ENCODE results near the gene MPL.

The MPL gene

GRCh38 chr1:43322506-43322905, 15.1 kb upstream of the MPL start:
- DNase-seq (ENCODE audit: low spot score): no peak

- no peak for DNase-seq (ENCODE audit: low spot score)
Measured at GRCh38 chr1:43324810-43325209, 12.8 kb upstream of the MPL start.

- DNase-seq (ENCODE audit: low spot score): no peak
Measured at GRCh38 chr1:43325381-43325780, 12.2 kb upstream of the MPL start.

- no peak for DNase-seq (ENCODE audit: low spot score)
Measured at GRCh38 chr1:43327549-43328292, 9.9 kb upstream of the MPL start.

- no peak for DNase-seq (ENCODE audit: low spot score)
Measured at GRCh38 chr1:43329995-43330751, 7.4 kb upstream of the MPL start.

GRCh38 chr1:43331688-43332087, 5.9 kb upstream of the MPL start:
- DNase-seq (ENCODE audit: low spot score): no peak

GRCh38 chr1:43334453-43335205, 3.0 kb upstream of the MPL start:
- no peak for DNase-seq (ENCODE audit: low spot score)

- DNase-seq (ENCODE audit: low spot score): no peak
Measured at GRCh38 chr1:43338001-43338400, 383 bp downstream of the MPL start.

- DNase-seq (ENCODE audit: low spot score): no peak
Measured at GRCh38 chr1:43339584-43340232, 2.1 kb downstream of the MPL start.

GRCh38 chr1:43340559-43340958, 2.9 kb downstream of the MPL start:
- no peak for DNase-seq (ENCODE audit: low spot score)

GRCh38 chr1:43344267-43344850, 6.7 kb downstream of the MPL start:
- DNase-seq (ENCODE audit: low spot score): no peak

GRCh38 chr1:43345120-43345519, 7.5 kb downstream of the MPL start:
- DNase-seq (ENCODE audit: low spot score): no peak

GRCh38 chr1:43346636-43347035, 9.0 kb downstream of the MPL start:
- no peak for DNase-seq (ENCODE audit: low spot score)

- no peak for DNase-seq (ENCODE audit: low spot score)
Measured at GRCh38 chr1:43348343-43348808, 10.8 kb downstream of the MPL start.

GRCh38 chr1:43348809-43349593, 11.4 kb downstream of the MPL start:
- peak; percentile 77 for DNase-seq (ENCODE audit: low spot score)

GRCh38 chr1:43349594-43350306, 12.1 kb downstream of the MPL start:
- DNase-seq (ENCODE audit: low spot score): no peak

GRCh38 chr1:43350976-43351375, 13.4 kb downstream of the MPL start:
- no peak for DNase-seq (ENCODE audit: low spot score)

- DNase-seq (ENCODE audit: low spot score): no peak
Measured at GRCh38 chr1:43351421-43352350, 14.1 kb downstream of the MPL start.

- no peak for DNase-seq (ENCODE audit: low spot score)
Measured at GRCh38 chr1:43352351-43352705, 14.7 kb downstream of the MPL start.

Data from SK-N-DZ (cell line).